Measurements from ENCODE around the gene PDCD11.
"Not testable (repeated sequence)": the region's sequence is repeated elsewhere in the genome, so short reads cannot be mapped to it uniquely, and the experiment has no call there.

Gene PDCD11, protein sequence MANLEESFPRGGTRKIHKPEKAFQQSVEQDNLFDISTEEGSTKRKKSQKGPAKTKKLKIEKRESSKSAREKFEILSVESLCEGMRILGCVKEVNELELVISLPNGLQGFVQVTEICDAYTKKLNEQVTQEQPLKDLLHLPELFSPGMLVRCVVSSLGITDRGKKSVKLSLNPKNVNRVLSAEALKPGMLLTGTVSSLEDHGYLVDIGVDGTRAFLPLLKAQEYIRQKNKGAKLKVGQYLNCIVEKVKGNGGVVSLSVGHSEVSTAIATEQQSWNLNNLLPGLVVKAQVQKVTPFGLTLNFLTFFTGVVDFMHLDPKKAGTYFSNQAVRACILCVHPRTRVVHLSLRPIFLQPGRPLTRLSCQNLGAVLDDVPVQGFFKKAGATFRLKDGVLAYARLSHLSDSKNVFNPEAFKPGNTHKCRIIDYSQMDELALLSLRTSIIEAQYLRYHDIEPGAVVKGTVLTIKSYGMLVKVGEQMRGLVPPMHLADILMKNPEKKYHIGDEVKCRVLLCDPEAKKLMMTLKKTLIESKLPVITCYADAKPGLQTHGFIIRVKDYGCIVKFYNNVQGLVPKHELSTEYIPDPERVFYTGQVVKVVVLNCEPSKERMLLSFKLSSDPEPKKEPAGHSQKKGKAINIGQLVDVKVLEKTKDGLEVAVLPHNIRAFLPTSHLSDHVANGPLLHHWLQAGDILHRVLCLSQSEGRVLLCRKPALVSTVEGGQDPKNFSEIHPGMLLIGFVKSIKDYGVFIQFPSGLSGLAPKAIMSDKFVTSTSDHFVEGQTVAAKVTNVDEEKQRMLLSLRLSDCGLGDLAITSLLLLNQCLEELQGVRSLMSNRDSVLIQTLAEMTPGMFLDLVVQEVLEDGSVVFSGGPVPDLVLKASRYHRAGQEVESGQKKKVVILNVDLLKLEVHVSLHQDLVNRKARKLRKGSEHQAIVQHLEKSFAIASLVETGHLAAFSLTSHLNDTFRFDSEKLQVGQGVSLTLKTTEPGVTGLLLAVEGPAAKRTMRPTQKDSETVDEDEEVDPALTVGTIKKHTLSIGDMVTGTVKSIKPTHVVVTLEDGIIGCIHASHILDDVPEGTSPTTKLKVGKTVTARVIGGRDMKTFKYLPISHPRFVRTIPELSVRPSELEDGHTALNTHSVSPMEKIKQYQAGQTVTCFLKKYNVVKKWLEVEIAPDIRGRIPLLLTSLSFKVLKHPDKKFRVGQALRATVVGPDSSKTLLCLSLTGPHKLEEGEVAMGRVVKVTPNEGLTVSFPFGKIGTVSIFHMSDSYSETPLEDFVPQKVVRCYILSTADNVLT (N-terminal part only)
- total RNA-seq: 137 to 197 (median 142) reads per million in 4 experiments

DNA sequence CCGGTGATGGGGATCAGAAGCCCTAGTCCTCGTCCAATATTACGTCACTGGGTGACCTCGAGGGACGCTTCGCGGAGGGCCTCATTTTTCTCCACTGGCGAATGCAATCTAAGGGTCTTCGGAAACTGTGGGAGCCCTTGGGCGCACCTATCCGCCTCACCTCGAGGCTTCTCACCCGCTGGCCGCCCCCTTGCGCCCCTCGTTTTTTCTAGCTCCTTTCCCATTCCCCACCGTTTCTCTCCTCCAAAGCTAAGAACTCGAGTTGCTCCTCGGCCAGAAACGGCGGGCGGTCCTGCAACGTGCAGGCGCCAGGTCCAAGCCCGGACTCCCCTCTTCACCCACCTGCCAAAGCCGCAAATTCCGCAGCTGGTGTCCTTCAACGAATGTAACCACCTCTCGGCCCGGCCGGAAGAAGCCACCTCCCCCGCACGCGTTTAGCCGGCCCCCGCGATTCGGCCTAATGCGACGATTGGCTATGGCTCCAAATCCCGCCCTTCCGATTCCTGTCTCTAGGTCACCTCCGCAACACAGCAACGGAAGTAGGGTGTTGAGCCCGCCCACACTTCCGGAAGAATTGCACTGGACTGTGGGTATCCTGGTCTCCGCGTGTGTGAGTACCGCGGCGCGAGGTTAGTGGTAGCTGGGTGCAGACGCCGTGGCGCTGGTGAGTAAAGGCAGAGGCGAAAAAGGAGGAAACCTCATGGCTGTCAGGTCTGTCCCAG is at the start of gene PDCD11, which contains the start of gene ATP5MK:
TSS of gene PDCD11 (plus strand) at position 560 of the 722 bp plus-strand sequence. CDS start 1,801 bp downstream, outside the sequence.
TSS of gene ATP5MK (minus strand) at position 409 of the 722 bp plus-strand sequence. CDS start 4,018 bp downstream, outside the sequence.
- peak; percentile 87 for DNase-seq

DNA sequence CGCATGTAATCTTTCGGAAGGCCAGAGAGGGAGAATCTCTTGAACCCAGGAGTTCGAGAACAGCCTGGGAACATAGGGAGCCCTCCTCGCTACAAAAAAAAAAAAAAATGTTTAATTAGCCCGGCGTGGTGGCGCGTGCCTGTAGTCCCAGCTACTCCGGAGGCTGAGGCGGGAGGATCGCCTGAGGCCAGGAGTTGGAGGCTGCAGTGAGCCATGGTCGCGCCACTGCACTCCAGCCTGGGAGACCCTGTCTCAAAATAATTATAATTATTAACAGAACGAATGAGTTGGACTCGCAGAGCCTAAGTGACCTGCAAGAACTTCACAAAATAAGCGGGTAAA is 46.3 kb upstream of the PDCD11 start:
- no peak for DNase-seq

DNA sequence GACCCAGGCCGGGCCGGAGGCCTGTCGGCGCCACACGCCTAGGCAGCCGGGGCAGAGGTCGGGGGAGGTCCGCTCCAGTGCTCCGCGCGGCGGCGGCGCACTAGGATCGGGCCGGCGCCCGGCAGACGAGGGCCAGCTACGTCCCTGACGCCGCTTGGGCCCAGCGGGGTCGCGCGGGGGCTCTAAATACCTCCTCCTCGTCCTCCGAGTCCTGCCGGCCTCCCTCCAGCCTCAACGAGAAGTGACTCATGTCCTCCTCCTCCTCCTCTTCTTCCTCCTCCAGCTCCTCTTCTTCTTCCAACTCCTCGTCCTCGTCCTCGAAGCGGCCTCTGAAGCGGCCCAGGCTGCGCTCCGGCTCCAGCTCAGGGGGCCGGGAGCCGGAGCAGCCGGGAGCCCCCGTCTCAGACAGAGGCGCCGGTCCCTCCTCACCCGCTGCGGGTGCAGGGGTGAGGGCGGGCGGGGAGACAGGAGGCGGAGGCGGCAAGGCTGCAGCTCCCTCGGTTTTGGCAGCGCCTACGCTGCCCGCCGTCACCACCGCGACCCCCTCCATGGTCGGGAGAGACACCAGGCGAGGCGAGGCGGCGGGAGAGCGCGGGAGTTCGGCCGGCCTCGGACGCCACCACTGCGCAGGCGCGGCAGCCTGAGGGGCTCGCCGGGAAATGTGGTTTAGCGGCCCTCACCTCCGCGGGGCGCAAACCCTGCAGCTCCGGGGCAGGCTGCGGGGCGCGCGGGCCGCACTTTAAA is 45.7 kb upstream of the PDCD11 start, which contains the start of gene PCGF6:
TSS of gene PCGF6 (minus strand) at position 624 of the 744 bp plus-strand sequence. CDS start at position 550, 74 bp downstream.
- DNase-seq: peak; percentile 52

DNA sequence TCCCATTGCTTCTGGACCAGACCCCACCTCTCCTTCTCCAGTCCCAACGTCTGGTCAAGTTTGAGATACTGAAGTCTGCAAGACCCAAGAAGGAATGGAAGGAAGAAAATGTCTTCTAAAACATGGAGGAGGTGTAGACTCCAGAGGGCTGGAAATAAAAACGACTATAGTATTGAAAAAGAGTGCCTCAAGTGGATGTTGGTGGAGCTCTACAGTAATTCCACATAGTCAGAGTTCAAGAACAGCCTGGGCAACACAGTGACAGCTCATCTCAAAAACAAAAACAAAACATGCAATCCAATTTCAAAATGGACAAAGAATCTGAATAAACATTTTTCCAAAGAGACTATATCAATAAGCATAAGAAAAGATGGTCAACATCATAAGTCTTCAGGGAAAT is 43.1 kb upstream of the PDCD11 start:
- no peak for DNase-seq

DNA sequence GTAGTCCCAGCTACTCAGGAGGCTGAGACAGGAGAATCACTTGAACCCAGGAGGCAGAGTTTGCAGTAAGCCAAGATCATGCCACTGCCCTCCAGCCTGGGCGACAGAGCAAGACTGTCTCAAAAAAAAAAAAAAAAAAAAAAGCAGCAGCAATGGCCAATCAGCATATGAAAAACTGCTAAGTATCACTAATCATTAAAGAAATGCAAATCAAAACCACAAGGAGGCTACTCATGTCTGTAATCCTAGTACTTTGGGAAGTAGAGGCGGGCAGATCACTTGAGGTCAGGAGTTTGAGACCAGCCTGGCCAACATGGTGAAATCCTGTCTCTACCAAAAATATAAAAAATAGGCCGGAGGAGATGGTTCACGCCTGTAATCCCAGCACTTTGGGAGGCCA is 41.9 kb upstream of the PDCD11 start:
- DNase-seq: not testable (repeated sequence)

DNA sequence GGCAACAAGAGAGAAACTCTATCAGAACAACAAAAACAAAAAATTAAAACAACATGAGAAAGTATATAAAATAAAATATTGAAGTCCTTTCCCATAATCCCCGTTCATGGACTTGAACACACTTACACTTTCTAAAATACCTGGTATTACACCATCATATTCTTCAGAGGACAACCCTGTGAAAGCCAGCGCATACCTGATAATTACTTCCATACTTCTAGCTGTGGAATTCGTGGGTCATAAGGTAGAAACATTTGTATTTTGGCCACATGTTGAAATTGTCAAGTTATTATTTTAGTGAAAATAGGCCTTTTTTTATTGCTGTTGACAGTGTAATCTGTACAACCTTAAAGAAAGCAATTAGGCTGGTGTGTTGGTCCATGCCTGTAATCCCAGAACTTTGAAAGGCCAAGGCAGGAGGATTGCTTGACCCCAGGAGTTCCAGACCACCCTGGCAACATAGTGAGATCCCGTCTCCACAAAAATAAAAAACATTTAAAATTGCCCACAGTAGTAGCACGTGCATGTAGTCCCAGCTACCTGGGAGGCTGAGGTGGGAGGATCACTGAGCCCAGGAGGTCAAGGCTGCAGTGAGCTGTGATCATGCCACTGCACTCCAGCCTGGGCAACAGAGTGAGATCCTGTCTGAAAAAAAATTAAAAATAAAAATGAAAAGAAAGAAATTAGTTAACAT is 40.4 kb upstream of the PDCD11 start:
- DNase-seq: no peak

DNA sequence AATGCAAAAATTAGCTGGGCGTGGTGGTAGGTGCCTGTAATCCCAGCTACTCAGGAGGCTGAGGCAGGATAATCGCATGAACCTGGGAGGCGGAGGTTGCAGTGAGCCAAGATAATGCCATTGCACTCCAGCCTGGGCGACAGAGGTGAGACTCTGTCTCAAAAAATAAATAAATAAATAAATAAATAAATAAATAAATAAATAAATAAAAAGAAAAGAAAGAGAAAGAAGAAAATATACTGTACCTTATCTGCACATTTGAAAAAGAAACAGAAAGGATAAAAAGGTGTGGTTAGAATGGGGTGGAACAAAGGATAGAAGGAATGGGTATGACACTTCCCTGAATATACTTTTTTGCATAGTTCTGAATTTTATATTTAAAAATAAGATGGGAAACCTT is 36.9 kb upstream of the PDCD11 start:
- not testable (repeated sequence) for DNase-seq

DNA sequence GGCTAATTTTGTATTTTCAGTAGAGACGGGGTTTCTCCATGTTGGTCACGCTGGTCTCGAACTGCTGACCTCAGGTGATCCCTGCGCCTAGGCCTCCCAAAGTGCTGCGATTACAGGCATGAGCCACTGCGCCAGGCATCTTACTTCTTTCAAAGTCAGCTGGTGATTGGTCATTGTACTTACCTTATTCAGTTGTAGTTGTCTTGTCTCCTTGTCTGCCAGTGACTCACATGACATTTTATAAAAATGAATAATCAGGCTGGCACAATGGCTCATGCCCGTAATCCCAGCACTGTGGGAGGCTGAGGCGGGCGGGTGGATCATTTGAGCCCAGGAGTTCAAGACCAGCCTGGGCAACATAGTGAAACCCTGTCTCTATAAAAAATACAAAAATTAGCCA is 35.6 kb upstream of the PDCD11 start:
- DNase-seq: not testable (repeated sequence)

DNA sequence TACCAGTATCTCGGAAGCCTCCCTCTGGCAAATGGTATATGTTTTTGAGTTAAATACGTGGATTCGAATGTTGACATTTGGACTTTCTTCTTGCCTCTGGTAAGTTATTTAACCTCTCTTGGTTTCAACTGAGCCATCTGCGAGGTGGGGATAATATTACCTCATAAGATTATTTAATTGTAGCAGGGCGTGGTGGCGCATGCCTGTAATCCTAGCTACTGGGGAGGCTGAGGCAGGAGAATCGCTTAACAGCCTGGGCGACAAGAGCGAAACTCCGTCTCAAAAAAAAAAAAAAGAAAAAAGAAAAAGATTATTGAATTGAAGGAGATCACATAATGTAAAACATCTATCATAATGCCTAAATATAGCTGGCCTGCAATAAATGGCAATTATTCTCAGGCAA is 29.0 kb upstream of the PDCD11 start:
- DNase-seq: no peak

DNA sequence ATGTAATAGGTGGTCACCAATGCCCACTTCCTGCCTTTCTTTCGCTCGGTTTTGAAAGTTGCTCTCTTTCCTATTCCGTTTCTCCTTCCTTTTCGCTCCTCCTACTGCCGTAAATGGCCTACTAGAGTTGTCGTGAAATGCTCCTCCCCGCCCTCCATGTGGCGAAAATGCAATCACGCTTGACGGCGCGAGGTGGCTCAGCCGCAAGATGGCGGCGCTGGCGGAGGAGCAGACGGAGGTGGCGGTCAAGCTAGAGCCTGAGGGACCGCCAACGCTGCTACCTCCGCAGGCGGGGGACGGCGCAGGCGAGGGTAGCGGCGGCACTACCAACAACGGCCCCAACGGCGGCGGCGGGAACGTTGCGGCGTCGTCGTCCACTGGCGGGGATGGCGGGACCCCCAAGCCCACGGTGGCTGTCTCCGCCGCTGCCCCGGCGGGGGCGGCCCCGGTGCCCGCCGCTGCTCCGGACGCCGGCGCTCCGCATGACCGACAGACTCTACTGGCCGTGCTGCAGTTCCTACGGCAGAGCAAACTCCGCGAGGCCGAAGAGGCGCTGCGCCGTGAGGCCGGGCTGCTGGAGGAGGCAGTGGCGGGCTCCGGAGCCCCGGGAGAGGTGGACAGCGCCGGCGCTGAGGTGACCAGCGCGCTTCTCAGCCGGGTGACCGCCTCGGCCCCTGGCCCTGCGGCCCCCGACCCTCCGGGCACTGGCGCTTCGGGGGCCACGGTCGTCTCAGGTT is 28.5 kb upstream of the PDCD11 start, which contains the start of gene TAF5:
TSS of gene TAF5 (plus strand) at position 195 of the 737 bp plus-strand sequence. CDS start at position 209, 14 bp downstream.
- DNase-seq: peak; percentile 80

DNA sequence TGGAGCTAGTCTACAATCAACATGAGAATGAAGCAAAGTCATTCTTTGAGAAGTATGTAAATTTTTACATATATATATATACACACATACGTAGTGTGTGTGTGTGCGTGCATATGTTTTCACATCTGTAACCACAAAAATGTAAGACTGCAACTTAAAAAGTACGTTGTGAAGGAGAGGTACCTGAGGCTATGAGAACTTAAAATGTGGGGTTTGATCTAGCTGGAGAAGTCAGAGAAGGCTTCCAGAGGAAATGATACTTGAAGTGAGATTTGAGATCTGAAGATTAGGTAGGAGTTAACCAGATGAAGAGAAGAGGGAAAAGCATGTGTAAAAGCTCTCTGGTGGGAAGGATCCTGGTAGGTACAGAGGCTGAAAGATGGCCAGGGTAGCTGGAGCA is 22.9 kb upstream of the PDCD11 start:
- no peak for DNase-seq

DNA sequence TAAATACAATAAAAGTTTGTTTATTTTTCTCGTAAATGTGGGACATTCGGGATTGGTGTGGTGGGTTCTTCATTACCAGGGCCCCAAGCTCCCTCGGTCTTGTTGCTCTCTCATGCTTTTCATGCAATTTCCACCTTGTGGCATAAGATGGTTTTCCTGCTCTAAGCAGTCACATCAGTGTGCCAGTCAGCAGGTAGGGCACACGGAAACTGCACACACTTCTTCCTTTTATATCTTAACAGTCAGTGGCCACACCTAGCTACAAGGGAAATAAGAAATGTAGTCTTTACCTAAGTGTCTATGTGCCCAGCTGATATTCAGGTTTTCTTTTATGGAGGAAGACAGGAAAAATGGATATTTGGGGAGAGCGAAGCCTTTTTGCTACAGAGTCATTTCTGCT is 22.2 kb upstream of the PDCD11 start:
- DNase-seq: no peak

DNA sequence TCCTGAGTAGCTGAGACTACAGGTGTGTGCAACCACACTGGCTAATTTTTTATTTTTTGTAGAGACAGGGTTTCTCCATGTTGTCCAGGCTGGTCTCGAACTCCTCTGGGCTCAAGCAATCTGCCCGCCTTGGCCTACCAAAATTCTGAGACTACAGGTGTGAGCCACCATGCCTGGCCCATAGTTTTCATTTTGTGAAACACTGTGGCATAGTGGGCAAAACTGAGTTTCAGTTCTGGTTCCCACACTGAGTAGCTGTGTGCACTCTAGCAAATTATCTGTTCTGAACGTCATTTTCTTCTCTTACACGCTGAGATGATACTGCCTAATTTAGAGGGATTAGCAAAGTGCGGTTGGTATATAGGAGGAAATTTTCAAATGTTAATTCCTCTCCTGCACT is 13.7 kb upstream of the PDCD11 start:
- DNase-seq: no peak

DNA sequence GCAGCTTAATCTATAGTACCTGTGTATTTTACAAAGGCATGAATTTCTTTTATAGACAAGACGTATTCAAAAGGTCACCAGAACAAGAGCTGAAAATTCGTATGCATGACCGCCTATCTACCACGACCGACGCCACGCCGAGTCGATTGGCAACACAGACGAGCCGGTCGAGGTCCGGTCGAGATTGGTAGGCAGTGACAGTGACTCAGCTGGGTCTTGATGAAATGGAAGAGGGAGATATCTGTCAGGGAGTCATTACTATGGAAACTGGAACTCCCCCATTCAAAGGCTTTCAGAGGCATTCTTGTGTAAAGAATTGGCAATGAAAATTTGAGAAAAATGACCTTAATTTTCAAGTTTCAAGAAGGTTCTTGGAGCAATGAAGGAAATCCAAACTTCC is 2.2 kb upstream of the PDCD11 start:
- DNase-seq: no peak

DNA sequence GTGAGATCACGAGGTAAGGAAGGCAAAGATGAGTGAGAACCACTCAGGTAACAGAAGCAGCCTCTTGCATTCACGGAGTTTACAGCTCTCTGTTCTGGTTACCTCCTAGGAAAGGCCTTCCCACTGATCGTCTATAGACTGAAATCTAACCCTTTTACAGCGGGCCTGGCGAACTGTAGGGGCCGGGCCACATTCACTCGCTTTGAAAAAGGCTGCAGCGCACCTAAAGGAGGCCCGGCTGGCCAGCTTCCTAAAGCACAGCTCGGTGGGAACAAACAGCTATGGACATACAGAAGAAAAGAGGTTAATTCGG is 716 bp upstream of the PDCD11 start:
- DNase-seq: no peak

DNA sequence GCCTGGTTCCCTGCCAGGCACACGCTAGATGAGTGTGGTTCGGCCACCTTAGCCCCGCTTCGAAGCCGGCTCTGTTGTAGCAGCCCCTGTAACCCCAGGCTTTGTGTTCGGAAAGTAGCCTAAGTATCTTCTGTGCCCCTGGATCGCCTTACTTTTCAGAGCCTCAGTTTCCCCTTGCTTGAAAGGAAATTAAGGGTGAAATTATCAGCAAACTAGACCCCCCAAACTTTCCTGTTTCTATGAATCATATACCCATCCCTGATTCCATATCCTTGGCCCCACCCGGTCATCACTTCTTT is 312 bp downstream of the PDCD11 start:
- no peak for DNase-seq

DNA sequence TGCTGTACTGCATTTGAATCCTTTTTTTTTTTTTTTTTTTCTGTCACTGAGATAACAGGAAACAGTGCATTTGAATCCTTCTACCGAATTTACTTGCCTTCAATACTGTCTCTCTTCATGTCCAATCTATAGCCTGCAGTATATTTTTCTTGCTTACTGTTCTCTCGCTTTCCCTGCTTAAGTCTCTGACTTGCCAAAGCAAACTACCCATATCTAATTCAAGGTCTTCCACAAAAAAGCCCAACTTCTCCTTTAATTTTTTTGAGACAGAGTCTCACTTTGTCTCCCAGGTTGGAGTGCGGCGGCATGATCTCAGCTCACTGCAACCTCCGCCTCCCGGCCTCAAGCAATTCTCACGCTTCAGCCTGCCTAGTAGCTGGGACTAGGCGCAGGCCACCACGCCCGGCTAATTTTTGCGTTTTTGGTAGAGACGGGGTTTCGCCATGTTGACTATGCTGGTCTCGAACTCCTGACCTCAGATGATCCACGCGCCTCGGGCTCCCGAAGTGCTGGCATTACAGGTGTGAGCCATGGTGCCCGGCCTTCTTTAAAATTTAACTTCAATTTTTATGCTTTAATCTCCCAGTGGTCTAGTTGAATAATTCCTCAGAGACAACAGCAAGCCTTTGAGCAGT is 882 bp downstream of the PDCD11 start:
- no peak for DNase-seq

DNA sequence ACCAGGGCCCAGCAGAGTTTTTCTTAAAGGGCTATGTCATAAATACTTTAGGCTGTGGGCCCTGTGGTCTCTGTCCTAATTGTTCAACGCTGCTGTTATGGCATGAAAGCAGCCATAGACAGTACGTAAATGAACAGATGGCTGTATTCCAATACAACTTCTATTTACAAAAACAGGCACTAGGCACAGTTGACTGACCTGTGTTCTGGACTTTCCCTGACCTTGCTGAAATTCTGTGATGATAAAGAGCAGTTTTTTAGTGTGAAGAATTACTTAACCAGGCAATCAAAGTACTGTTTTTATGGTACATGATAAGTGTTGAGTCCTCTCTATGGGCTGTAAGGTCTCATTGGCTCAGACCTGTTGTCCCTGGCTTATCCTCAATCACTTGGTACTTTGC is 17.1 kb downstream of the PDCD11 start:
- no peak for DNase-seq

DNA sequence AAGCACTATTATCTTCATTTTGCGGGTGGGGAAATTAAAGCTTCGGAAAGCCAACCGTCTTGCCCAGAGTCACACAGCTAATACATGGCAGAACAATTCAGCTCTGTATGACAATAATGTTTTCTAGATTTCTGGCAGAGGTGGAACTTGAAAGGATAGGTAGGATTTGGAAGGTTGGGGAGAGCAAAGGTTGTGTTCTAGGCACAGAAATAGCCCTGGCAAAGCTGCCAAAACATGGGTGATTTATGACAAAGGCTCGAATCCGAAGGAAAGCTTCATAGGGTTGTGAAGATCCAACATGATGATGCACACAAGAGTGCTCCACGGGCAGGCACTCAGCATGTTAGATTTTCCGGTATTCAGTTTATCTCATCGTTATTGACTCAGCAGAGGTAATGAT is 19.2 kb downstream of the PDCD11 start:
- no peak for DNase-seq

All from effector CD8-positive, alpha-beta T cell (primary cell).